PC-9 (cell line): ENCODE data around the gene NRG2. TPM values are rescaled to one million over a fixed set of nuclear protein-coding genes. Genes with fewer than 3 reads are reported as not detected.

ENCODE experiments used
- BruUV-seq: library from RNA; stranded (reverse); fragments of 400-500 nt; replicated peaks from 2 replicates; lab custom pipeline; 2021; lab: Mats Ljungman, UMichigan
- CTCF ChIA-PET: fragments of 300-600 bp; sonication (Branson Sonifier 250); formaldehyde crosslinking; loops from one replicate; lab custom pipeline; 2022; ENCODE audit warnings: antibody characterized with exemption; lab: Charles Lee
- POLR2A ChIA-PET: fragments of 300-600 bp; sonication (Branson Sonifier 250); formaldehyde crosslinking; loops from one replicate; lab custom pipeline; 2022; ENCODE audit warnings: antibody characterized with exemption; ENCODE audit not compliant: unreplicated experiment; lab: Charles Lee
- DNase-seq, 2 experiments: peaks; one replicate each; pipeline versions ENCODE4 v3.0.0 to v3.0.0-alpha.2; 2015 to 2022; ENCODE audit warnings: mixed read lengths in 1 of 2
- H2AFZ ChIP-seq: fragments of 200-600 bp; sonication (generic); 2 replicates; pipeline ENCODE4 v1.8.1; 2017; ENCODE audit warnings: antibody characterized with exemption
- H3F3A ChIP-seq: fragments of 200-600 bp; sonication (generic); 2 replicates; pipeline ENCODE4 v1.8.1; 2017; ENCODE audit warnings: antibody characterized with exemption, mild to moderate bottlenecking, low read depth; ENCODE audit not compliant: insufficient read depth
- H3K27ac ChIP-seq: fragments of 200-600 bp; sonication (generic); 2 replicates; pipeline ENCODE4 v1.6.1; 2016; ENCODE audit warnings: mixed run types
- H3K27me3 ChIP-seq: fragments of 200-600 bp; sonication (generic); 2 replicates; pipeline ENCODE4 v1.6.1; 2016; ENCODE audit warnings: low read depth, mixed run types; ENCODE audit not compliant: insufficient read depth
- H3K36me3 ChIP-seq: fragments of 200-600 bp; sonication (generic); 2 replicates; pipeline ENCODE4 v1.6.1; 2016; ENCODE audit warnings: low read depth, mixed run types
- H3K4me1 ChIP-seq: fragments of 200-600 bp; sonication (generic); replicated peaks from 2 replicates; pipeline ENCODE4 v1.6.1; 2016; ENCODE audit warnings: mixed run types; ENCODE audit not compliant: insufficient read depth
- H3K4me2 ChIP-seq: fragments of 200-600 bp; sonication (generic); 2 replicates; pipeline ENCODE4 v1.6.1; 2017; ENCODE audit warnings: mixed run types
- H3K4me3 ChIP-seq: fragments of 200-600 bp; sonication (generic); 2 replicates; pipeline ENCODE4 v1.6.1; 2016; ENCODE audit warnings: mixed run types
- H3K79me2 ChIP-seq: fragments of 200-600 bp; sonication (generic); 2 replicates; pipeline ENCODE4 v1.6.1; 2017; ENCODE audit warnings: low read depth, mixed run types
- H3K9me2 ChIP-seq: fragments of 200-600 bp; sonication (generic); 2 replicates; pipeline ENCODE4 v1.8.1; 2017; ENCODE audit warnings: mild to moderate bottlenecking; ENCODE audit not compliant: insufficient read depth
- H3K9me3 ChIP-seq: fragments of 200-600 bp; sonication (generic); 2 replicates; pipeline ENCODE4 v1.8.1; 2016; ENCODE audit warnings: low read depth; ENCODE audit not compliant: insufficient read depth
- H4K20me1 ChIP-seq: fragments of 200-600 bp; sonication (generic); 2 replicates; pipeline ENCODE4 v1.8.1; 2017; ENCODE audit not compliant: insufficient read depth
- EZH2 ChIP-seq: fragments of 200-600 bp; sonication (generic); IDR thresholded peaks from 2 replicates; pipeline ENCODE4 v1.8.0; 2017; ENCODE audit warnings: antibody characterized with exemption, low read depth
- intact Hi-C: fragments of 100-400 bp; cut with micrococcal nuclease; formaldehyde crosslinking; loops from one replicate; pipeline ENCODE4 v1.10.0; 2022; ENCODE audit not compliant: unreplicated experiment
- total RNA-seq: library from RNA; stranded (reverse); gene quantifications from 2 replicates; pipeline ENCODE4 v1.2.3, GENCODE V29; 2021
- TF ChIP-seq, protein P1 (sequence below): fragments of 200-600 bp; sonication (generic); conservative IDR thresholded peaks from 2 replicates; pipeline ENCODE4 v1.6.1; 2017; ENCODE audit warnings: mixed run types, antibody characterized with exemption, mild to moderate bottlenecking, moderate library complexity

The NRG2 gene
- total RNA-seq, 1 experiment from 2014 or later, result not detected

DNA sequence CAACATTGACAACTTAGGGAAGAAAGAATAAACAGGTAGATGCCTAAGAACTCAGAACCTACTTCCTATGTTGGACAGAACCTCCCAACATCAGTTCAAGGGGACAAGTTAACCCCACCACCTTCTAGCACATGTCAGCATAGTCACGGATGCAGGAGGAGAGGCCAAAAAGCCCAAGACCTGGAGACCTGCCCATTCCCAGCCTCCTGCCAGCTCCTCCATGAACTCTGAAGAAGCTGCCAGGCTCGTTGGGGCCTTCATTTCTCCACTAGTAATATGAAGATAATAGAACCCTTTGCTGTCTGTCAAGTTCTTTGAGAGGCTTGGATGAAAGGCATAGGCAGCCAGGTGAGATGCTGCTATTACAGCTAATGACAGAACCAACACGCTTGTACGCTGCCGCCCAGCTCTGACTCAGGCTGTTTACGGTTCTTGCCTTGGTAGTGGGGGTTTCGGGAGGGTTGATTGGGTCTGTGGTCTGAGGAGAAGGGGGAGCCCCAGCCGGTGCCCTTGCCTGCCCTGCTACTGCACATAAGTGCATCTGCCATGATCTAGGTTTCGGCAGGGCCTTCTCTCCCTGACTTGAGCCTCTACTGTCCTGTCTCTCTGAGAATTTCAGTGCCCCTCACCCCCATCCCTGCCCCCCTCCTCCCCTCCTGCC, 82.2 kb downstream of the NRG2 start:
- H3K4me1 ChIP-seq, result 0 out of 2 replicates have a peak, but pooled peaks cover 7% of the 10 kb centered on the region
- no peaks in the 10 kb centered on the region for H3K27me3 ChIP-seq
- no peak for DNase-seq
- H4K20me1 ChIP-seq, result no peaks in the 10 kb centered on the region
- no peaks in the 10 kb centered on the region for H3K36me3 ChIP-seq
- H3K4me3 ChIP-seq, result no peak overlapping the region
- no peaks in the 10 kb centered on the region for H3F3A ChIP-seq
- no peaks in the 10 kb centered on the region for H3K79me2 ChIP-seq
- no peak overlapping the region for H2AFZ ChIP-seq
- no peaks in the 10 kb centered on the region for H3K9me3 ChIP-seq
- H3K27ac ChIP-seq, result no peak overlapping the region
- H3K9me2 ChIP-seq, result no peaks in the 10 kb centered on the region
- TF ChIP-seq EZH2, result no peak
- TF ChIP-seq, protein P1, sequence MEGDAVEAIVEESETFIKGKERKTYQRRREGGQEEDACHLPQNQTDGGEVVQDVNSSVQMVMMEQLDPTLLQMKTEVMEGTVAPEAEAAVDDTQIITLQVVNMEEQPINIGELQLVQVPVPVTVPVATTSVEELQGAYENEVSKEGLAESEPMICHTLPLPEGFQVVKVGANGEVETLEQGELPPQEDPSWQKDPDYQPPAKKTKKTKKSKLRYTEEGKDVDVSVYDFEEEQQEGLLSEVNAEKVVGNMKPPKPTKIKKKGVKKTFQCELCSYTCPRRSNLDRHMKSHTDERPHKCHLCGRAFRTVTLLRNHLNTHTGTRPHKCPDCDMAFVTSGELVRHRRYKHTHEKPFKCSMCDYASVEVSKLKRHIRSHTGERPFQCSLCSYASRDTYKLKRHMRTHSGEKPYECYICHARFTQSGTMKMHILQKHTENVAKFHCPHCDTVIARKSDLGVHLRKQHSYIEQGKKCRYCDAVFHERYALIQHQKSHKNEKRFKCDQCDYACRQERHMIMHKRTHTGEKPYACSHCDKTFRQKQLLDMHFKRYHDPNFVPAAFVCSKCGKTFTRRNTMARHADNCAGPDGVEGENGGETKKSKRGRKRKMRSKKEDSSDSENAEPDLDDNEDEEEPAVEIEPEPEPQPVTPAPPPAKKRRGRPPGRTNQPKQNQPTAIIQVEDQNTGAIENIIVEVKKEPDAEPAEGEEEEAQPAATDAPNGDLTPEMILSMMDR, result no peak
- CTCF ChIA-PET, result interaction anchor here (1.1 kb wide), 1 partner anchor 173 kb away, joined by 3 read pairs; no protein-coding TSS in a partner anchor
- intact Hi-C loops, result loop anchor here (10.0 kb wide), 1 partner anchor 96 kb away; no protein-coding TSS in a partner anchor
- POLR2A ChIA-PET, result no interaction called here
- BruUV-seq, result no TSS peak
- H3K4me2 ChIP-seq, result no peak overlapping the region

DNA sequence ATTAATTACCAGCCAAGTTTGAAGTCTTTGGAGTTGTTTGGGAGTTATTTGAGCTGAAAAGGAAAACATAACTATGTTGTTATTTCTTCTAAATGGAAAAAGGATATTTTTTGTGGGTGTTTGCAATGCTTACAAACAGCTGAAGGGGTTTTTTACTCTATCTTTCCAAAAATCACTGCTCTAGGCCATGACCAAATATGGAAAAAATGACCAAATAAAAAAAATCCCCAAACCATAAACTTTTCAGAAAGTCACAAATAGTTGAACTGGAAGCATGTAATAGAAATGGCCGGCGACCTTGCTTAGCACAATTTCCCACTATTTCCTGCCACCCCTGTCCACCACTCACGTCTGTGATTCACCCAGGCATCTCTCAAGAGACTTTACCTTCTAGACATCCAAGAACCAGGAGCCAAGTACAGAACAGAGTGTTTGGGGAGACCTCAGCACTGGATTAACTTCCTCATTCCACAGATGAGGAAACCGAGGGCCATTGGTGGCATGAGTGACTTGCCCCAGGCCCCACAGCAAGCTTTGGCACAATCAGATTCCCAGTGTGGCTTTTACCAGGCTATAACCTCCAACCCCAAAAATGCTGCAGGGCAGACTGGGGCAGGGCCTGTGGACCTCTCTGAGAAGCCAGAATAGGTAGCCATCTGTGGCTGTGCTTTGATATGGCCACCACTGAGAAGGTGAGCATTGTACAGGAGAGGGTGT, 84.5 kb downstream of the NRG2 start:
- no peaks in the 10 kb centered on the region for H3F3A ChIP-seq
- peak overlapping the region; percentile 28; the same call in 1 of the 2 replicates for H3K27ac ChIP-seq
- no peak overlapping the region for H2AFZ ChIP-seq
- no peaks in the 10 kb centered on the region for H3K27me3 ChIP-seq
- POLR2A ChIA-PET, result no interaction called here
- CTCF ChIA-PET, result interaction anchor here (0.7 kb wide), 1 partner anchor 10 kb away, joined by 3 read pairs; no protein-coding TSS in a partner anchor
- no peaks in the 10 kb centered on the region for H3K79me2 ChIP-seq
- H3K9me3 ChIP-seq, result no peaks in the 10 kb centered on the region
- no TSS peak for BruUV-seq
- H3K4me2 ChIP-seq, result no peak overlapping the region
- H3K9me2 ChIP-seq, result no peaks in the 10 kb centered on the region
- DNase-seq, result peak; percentile 6 to 93
- no peaks in the 10 kb centered on the region for H4K20me1 ChIP-seq
- H3K36me3 ChIP-seq, result no peaks in the 10 kb centered on the region
- no peak overlapping the region for H3K4me3 ChIP-seq
- intact Hi-C loops, result no loop called here
- 0 out of 2 replicates have a peak, but pooled peaks cover 7% of the 10 kb centered on the region for H3K4me1 ChIP-seq
- TF ChIP-seq, protein P1, result no peak
- no peak for TF ChIP-seq EZH2

GRCh38 chr5:139956342-139956741, 86.8 kb downstream of the NRG2 start:
- ChIA-PET POLR2A (no interaction called here), CTCF (no interaction called here)
- DNase-seq, result no peak
- Histone ChIP-seq H3K79me2 (no peaks in the 10 kb centered on the region), H3K9me2 (no peaks in the 10 kb centered on the region), H3K27me3 (no peaks in the 10 kb centered on the region), H3F3A (no peaks in the 10 kb centered on the region), H2AFZ (no peak overlapping the region), H3K4me1 (peaks cover 16% of the 10 kb centered on the region), H3K4me2 (no peak overlapping the region), H4K20me1 (no peaks in the 10 kb centered on the region), H3K36me3 (no peaks in the 10 kb centered on the region), H3K27ac (no peak overlapping the region), H3K9me3 (no peaks in the 10 kb centered on the region), H3K4me3 (no peak overlapping the region)
- TF ChIP-seq, protein P1, result no peak
- BruUV-seq, result no TSS peak
- intact Hi-C loops, result no loop called here
